CD1c-positive myeloid dendritic cell (primary cell): Measurements from ENCODE around the gene ADARB2.
A peak's percentile ranks its signal among the peaks of the same experiment; 100 is the strongest.

ENCODE experiments used
- DNase-seq: peaks from one replicate; pipeline ENCODE4 v3.0.0-alpha.2; 2016; ENCODE audit errors: extremely low spot score

ADARB2 gene

GRCh38 chr10:1499359-1499957 lies 237.9 kb downstream of the ADARB2 start:
- no peak for DNase-seq

GRCh38 chr10:1498746-1499358 lies 238.5 kb downstream of the ADARB2 start:
- no peak for DNase-seq

- no peak for DNase-seq
Measured at GRCh38 chr10:1495915-1496517, 241.3 kb downstream of the ADARB2 start.

GRCh38 chr10:1492641-1493040 lies 244.7 kb downstream of the ADARB2 start:
- no peak for DNase-seq

DNA sequence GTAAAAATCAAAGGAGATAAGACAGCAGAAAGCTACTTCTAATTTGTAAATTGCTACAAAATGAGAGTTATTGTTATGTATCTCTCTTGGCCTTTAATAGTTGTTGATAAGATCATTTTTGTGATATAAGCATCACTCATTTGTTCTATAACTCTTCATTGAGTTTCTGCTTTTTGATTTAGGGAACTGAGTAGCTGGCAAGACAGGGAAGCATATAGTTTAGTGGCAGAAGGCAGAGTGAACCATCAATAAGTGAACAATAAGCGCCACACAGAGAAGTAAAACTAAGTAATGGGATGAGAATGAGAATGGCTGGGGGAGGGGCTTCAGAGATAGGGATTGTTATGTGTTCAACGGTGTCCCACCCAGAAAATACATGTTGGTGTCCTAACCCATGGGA lies 245.4 kb downstream of the ADARB2 start:
- no peak for DNase-seq

- no peak for DNase-seq
Measured at GRCh38 chr10:1489801-1490200, 247.5 kb downstream of the ADARB2 start.

DNA sequence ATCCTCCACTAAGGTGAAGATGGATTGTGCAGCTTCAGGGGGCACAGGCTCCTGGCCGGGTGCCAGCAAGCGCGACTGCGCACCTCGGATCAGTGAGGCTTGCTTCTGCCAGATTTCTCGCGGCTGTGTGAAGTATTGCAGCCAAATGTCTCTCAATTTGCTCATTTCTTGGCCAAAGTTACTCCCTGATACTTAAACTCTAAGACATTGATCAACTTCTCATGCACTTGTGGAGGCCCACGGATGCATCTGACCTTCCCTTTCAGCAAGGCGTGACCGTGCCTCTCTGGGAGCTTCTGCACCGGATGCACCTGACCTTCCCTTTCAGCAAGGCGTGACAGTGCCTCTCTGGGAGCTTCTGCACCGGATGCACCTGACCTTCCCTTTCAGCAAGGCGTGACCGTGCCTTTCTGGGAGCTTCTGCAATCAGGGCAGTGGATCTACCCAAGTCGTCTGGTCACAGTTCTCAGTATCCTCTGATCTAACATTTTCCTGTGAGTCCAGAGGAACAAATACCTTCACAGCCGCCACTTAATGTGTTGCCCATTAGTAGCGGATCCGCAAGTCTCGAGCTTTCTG lies 248.3 kb downstream of the ADARB2 start:
- DNase-seq: peak; percentile 1

- no peak for DNase-seq
Measured at GRCh38 chr10:1486841-1487687, 250.3 kb downstream of the ADARB2 start.

- DNase-seq: no peak
Measured at GRCh38 chr10:1485357-1485756, 252.0 kb downstream of the ADARB2 start.

DNA sequence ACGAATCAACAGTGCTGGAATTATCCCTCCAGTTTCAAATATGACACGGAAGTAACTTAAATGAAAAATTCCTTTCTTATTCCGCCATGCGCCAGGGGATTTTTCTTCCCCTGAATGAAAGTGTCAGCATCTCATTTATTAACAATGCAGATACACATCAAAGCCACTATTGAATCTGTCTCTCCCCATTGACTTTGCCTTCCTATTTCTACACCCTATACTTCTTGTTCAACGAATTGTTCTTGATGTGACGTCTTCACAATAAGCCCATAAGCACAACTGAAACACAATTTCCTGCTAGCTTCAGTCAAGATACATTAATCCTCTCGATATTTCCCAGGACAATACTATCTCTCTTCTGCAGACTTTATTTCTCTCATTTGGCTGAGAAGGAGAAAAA lies 253.5 kb downstream of the ADARB2 start:
- no peak for DNase-seq

DNA sequence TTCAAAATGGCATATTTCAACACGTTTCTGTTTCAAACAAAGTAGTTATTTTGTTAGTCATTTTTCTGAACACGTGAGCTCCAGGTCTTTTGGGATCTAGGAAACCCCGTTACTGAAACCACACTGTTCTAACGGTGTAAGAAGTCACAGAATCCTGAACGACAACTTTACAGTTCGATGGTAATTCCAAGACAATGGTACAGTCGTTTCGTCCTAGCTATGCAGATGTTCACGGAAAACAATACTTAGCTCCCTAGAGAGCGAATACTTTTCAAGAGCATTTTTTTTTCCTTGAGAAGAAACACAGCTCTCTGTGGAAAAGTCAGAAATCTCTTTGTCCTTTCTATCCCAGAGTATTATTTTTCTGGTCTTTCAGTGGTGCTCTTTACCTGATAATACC lies 254.1 kb downstream of the ADARB2 start:
- no peak for DNase-seq

DNA sequence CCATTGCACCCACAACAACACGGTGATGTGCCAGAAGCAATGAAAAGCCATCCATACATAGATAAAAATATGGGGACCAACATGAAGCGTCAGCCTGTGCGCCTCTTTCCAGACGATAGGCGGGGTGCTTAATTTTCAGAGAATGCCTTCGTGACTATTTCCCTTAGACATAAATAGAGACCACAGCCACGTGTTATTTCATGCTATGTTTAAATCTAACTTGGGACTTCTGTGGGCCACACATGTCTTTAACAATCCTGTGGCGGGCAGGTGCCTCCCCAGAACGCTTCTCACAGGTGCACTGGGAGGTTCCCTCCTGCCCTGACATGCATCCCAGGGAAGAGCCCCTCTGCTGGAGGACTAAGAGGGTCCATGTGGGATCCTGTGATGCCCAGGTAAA lies 259.7 kb downstream of the ADARB2 start:
- no peak for DNase-seq

GRCh38 chr10:1476455-1476803 lies 260.9 kb downstream of the ADARB2 start:
- DNase-seq: no peak

GRCh38 chr10:1475771-1476454 lies 261.4 kb downstream of the ADARB2 start:
- no peak for DNase-seq

DNA sequence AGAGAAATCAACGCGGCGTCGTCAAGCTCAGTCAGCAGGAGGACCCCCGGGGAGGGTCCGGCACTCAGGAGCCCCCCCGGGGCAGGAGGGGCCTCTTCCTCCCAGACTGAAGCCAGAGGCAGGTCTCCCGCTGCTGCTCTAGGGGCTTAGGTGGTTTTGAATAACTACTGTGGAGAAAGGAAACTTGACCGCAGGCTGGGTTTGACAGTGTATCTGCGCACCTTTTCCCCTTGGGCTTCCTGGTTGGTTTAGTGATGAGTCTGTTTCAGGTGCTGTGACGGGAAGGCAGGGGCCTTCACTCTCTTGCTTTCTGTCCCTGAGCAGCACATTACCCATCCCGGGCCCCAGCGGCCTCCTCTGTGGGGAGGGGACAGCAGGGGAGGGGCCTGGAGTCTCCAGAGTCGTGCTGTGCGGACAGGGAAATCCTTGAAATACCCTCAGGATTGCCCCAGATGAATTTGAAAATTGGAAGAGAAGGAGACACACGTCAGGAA lies 262.2 kb downstream of the ADARB2 start:
- DNase-seq: no peak

DNA sequence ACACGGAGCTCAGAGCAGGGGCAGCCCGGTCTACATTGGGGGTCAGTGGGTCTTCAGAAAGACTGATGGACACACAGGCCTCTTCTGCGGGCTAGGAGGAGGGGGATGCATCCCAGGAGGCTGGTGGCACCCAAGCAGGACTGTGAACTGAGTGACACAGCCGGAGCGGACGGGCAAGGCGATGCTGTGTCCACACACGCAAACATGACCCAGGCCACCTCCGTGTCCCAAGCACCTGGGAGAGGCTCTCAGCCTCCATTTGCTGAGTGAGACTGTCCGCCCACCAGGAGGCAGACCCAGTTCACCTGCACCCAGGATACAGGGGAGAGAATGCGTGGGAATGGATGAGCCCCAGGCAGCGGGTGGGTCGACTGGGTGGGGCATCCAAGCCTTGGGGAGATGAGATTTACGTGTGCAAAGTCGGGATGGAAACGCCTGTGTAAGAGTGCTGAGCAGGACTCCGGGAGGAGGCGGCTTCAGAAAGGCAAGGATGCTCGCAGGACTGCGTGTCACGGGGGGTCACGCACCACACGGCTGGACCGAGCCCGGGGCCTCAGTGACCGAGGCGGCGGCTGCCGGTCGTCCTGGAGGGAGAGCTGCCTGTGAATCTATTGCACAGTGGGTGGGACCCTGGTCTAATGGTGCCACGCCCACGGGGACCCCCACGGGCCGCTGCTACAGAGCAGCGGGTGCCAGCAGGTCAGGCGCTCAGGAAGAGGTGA lies 262.8 kb downstream of the ADARB2 start:
- no peak for DNase-seq

DNA sequence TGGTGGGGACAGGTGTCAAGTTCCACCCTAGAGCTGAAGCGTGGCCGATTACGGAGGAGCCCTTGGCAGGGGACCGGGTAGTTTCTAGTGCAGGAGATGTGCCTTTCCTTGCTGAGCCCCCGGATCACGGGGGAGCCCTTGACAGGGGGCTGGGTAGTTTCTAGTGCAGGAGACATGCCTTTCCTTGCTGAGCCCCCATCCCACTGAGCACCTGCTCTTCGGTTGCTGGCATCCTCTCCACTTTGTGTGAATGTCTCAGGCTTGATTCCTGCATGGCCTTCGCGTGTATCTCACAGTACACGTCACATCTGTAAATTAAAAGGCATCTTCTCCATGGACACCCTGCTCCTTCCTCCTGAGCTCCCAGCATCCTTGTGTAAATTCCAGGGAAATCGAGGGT lies 263.5 kb downstream of the ADARB2 start:
- DNase-seq: no peak

- no peak for DNase-seq
Measured at GRCh38 chr10:1472178-1472958, 265.0 kb downstream of the ADARB2 start.

- no peak for DNase-seq
Measured at GRCh38 chr10:1468811-1469210, 268.5 kb downstream of the ADARB2 start.
